Neural cell (in vitro differentiated cells): Measurements from ENCODE around the gene FAM136A. TPM values are rescaled to one million over a fixed set of nuclear protein-coding genes. Genes with fewer than 3 reads are reported as not detected.
A peak's percentile ranks its signal among the peaks of the same experiment; 100 is the strongest.

Experiments
- H2AFZ ChIP-seq: fragments of 200-600, 300-800 bp; sonication (generic), shearing (Covaris generic); 2 replicates; pipeline ENCODE4 v1.6.0; 2014; ENCODE audit warnings: low read depth, mild to moderate bottlenecking, antibody characterized with exemption, low read length, moderate library complexity
- H3F3A ChIP-seq: fragments of 200-600 bp; shearing (Covaris generic); 2 replicates; pipeline ENCODE4 v1.6.1; 2016; ENCODE audit warnings: mild to moderate bottlenecking, moderate library complexity, mixed read lengths, antibody characterized with exemption, low read length; ENCODE audit not compliant: insufficient read depth, poor library complexity, severe bottlenecking
- H3K27ac ChIP-seq: fragments of 200-600, 300-800 bp; sonication (generic), shearing (Covaris generic); 2 replicates; pipeline ENCODE4 v1.5.1; 2014; ENCODE audit warnings: mild to moderate bottlenecking, low read length, moderate library complexity
- H3K27me3 ChIP-seq: fragments of 300-800, 200-600 bp; sonication (generic), shearing (Covaris generic); 2 replicates; pipeline ENCODE4 v1.6.0; 2014; ENCODE audit warnings: mild to moderate bottlenecking, low read depth, low read length, moderate library complexity; ENCODE audit not compliant: insufficient read depth
- H3K36me3 ChIP-seq: fragments of 300-800, 200-600 bp; sonication (generic), shearing (Covaris generic); 2 replicates; pipeline ENCODE4 v1.5.1; 2014; ENCODE audit warnings: mild to moderate bottlenecking, antibody characterized with exemption, low read length, moderate library complexity; ENCODE audit not compliant: insufficient read depth
- H3K4me2 ChIP-seq: fragments of 300-800, 200-600 bp; sonication (generic), shearing (Covaris generic); 2 replicates; pipeline ENCODE4 v1.6.0; 2014; ENCODE audit warnings: mild to moderate bottlenecking, low read length
- H3K4me3 ChIP-seq: fragments of 300-800, 200-600 bp; sonication (generic), shearing (Covaris generic); 2 replicates; pipeline ENCODE4 v1.5.1; 2014; ENCODE audit warnings: mild to moderate bottlenecking, low read length, moderate library complexity
- H3K79me2 ChIP-seq: fragments of 200-600 bp; shearing (Covaris generic); replicated peaks from 2 replicates; pipeline ENCODE4 v1.6.0; 2014; ENCODE audit warnings: mild to moderate bottlenecking, low read length, moderate library complexity; ENCODE audit not compliant: insufficient read depth
- H3K9ac ChIP-seq: fragments of 300-800, 200-600 bp; sonication (generic), shearing (Covaris generic); 2 replicates; pipeline ENCODE4 v1.6.1; 2016; ENCODE audit warnings: mild to moderate bottlenecking, low read length, mixed read lengths
- H3K9me2 ChIP-seq: fragments of 200-600 bp; shearing (Covaris generic); 2 replicates; pipeline ENCODE4 v1.6.1; 2016; ENCODE audit warnings: mild to moderate bottlenecking, low read length, mixed read lengths; ENCODE audit not compliant: insufficient read depth
- H3K9me3 ChIP-seq: fragments of 200-600, 300-800 bp; sonication (generic), shearing (Covaris generic); 2 replicates; pipeline ENCODE4 v1.6.1; 2016; ENCODE audit warnings: mild to moderate bottlenecking, mixed run types, low read length, moderate library complexity, mixed read lengths
- H4K20me1 ChIP-seq: fragments of 200-600 bp; shearing (Covaris generic); 2 replicates; pipeline ENCODE4 v1.6.1; 2016; ENCODE audit warnings: mild to moderate bottlenecking, mixed run types; ENCODE audit not compliant: insufficient read depth
- EP300 ChIP-seq: fragments of 450-650 bp; conservative IDR thresholded peaks from 2 replicates; pipeline ENCODE4 v1.6.1; 2014; ENCODE audit warnings: antibody characterized with exemption, mild to moderate bottlenecking, moderate library complexity; ENCODE audit not compliant: poor library complexity, severe bottlenecking
- EZH2 ChIP-seq: fragments of 200-600, 300-800 bp; shearing (Covaris generic), sonication (generic); IDR thresholded peaks from 2 replicates; pipeline ENCODE4 v1.6.1; 2014; ENCODE audit warnings: antibody characterized with exemption, low read length, borderline replicate concordance, mild to moderate bottlenecking; ENCODE audit not compliant: insufficient read depth, poor library complexity, severe bottlenecking
- MXI1 ChIP-seq: fragments of 450-650 bp; conservative IDR thresholded peaks from 2 replicates; pipeline ENCODE4 v1.6.1; 2014; ENCODE audit warnings: antibody characterized with exemption, mild to moderate bottlenecking; ENCODE audit not compliant: poor library complexity, severe bottlenecking
- POLR2AphosphoS5 ChIP-seq: IDR thresholded peaks from 2 replicates; pipeline ENCODE4 v1.6.1; 2012
- RAD21 ChIP-seq: fragments of 450-650 bp; conservative IDR thresholded peaks from 2 replicates; pipeline ENCODE4 v1.6.1; 2014; ENCODE audit warnings: antibody characterized with exemption, mild to moderate bottlenecking, moderate library complexity
- SMC3 ChIP-seq: fragments of 450-650 bp; conservative IDR thresholded peaks from 2 replicates; pipeline ENCODE4 v1.6.1; 2014; ENCODE audit warnings: antibody characterized with exemption, mild to moderate bottlenecking, moderate library complexity; ENCODE audit not compliant: poor library complexity
- TAF1 ChIP-seq: IDR thresholded peaks from 2 replicates; pipeline ENCODE4 v1.6.1; 2012; ENCODE audit warnings: low read depth
- polyA plus RNA-seq: library from polyadenylated mRNA; depleted of rRNA; stranded (reverse); fragments of >200 nt; gene quantifications from 2 replicates; pipeline ENCODE4 v1.2.3, GENCODE V29; 2014
- small RNA-seq, 3 experiments: library from RNA; depleted of rRNA; stranded (forward); fragments of <200 nt; gene quantifications; one replicate each; pipeline ENCODE3, GENCODE V24; 2012
- TF ChIP-seq, protein P1 (sequence below): fragments of 450-650 bp; IDR thresholded peaks from 2 replicates; pipeline ENCODE4 v1.5.1; 2014; ENCODE audit warnings: antibody characterized with exemption, mild to moderate bottlenecking, moderate library complexity; ENCODE audit not compliant: poor library complexity, severe bottlenecking
- TF ChIP-seq, protein P2 (sequence below): IDR thresholded peaks from 2 replicates; pipeline ENCODE4 v1.6.1; 2012; ENCODE audit warnings: borderline replicate concordance

The FAM136A gene
- polyA plus RNA-seq, 1 donor from 2014 or later = 56.1 TPM

DNA sequence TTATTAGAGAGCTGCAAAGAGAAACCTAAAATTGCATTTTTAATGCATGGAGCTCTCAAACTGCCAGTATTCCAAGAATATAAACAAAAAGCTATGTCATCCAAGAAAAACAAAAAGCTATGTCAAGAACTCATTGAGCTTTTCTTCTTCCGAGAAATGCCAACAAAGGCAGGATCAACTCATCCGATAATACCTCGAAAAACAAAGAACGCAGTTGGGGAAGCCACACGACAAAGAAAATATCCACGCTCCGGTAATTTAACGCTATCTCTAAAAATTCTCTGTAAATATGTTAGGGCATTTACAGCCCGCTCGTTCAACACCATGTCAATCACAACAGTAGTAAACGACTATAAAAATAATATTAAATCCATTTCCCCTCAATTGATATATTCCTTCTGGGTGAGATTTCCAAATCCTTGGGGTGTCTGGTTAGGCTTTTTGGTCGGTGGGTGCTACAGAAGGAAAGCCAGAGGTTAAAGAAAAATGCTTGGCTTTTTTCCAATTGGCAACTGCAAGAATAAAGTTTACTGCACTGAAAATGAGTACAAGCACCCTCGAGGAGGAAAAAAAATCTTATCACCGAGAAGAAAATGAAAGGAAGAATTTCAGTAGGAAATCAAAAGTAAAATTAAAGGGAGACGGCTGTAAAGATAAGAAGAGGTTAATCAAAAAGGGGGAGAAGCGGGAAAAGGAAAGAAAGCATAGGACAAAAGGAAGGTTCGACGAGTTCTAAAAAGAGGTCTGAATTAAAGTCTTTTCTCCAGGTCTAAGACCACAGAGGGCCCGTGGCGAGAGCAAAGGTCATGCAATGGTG lies 54.3 kb downstream of the FAM136A start:
- no peak for TF ChIP-seq TAF1
- TF ChIP-seq RAD21 = no peak
- TF ChIP-seq POLR2AphosphoS5 = no peak
- TF ChIP-seq EP300 = no peak
- TF ChIP-seq, protein P1, sequence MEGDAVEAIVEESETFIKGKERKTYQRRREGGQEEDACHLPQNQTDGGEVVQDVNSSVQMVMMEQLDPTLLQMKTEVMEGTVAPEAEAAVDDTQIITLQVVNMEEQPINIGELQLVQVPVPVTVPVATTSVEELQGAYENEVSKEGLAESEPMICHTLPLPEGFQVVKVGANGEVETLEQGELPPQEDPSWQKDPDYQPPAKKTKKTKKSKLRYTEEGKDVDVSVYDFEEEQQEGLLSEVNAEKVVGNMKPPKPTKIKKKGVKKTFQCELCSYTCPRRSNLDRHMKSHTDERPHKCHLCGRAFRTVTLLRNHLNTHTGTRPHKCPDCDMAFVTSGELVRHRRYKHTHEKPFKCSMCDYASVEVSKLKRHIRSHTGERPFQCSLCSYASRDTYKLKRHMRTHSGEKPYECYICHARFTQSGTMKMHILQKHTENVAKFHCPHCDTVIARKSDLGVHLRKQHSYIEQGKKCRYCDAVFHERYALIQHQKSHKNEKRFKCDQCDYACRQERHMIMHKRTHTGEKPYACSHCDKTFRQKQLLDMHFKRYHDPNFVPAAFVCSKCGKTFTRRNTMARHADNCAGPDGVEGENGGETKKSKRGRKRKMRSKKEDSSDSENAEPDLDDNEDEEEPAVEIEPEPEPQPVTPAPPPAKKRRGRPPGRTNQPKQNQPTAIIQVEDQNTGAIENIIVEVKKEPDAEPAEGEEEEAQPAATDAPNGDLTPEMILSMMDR = no peak
- TF ChIP-seq, protein P2, sequence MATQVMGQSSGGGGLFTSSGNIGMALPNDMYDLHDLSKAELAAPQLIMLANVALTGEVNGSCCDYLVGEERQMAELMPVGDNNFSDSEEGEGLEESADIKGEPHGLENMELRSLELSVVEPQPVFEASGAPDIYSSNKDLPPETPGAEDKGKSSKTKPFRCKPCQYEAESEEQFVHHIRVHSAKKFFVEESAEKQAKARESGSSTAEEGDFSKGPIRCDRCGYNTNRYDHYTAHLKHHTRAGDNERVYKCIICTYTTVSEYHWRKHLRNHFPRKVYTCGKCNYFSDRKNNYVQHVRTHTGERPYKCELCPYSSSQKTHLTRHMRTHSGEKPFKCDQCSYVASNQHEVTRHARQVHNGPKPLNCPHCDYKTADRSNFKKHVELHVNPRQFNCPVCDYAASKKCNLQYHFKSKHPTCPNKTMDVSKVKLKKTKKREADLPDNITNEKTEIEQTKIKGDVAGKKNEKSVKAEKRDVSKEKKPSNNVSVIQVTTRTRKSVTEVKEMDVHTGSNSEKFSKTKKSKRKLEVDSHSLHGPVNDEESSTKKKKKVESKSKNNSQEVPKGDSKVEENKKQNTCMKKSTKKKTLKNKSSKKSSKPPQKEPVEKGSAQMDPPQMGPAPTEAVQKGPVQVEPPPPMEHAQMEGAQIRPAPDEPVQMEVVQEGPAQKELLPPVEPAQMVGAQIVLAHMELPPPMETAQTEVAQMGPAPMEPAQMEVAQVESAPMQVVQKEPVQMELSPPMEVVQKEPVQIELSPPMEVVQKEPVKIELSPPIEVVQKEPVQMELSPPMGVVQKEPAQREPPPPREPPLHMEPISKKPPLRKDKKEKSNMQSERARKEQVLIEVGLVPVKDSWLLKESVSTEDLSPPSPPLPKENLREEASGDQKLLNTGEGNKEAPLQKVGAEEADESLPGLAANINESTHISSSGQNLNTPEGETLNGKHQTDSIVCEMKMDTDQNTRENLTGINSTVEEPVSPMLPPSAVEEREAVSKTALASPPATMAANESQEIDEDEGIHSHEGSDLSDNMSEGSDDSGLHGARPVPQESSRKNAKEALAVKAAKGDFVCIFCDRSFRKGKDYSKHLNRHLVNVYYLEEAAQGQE = no peak
- TF ChIP-seq SMC3 = no peak
- no peak for TF ChIP-seq MXI1
- no peak for TF ChIP-seq EZH2
- Histone ChIP-seq H3K4me2 (peak overlapping the region; percentile 67), H2AFZ (peak overlapping the region; percentile 66), H3F3A (no peaks in the 10 kb centered on the region), H3K36me3 (no peaks in the 10 kb centered on the region), H3K27me3 (no peaks in the 10 kb centered on the region), H3K9me2 (no peaks in the 10 kb centered on the region), H3K4me3 (peak overlapping the region; percentile 80), H3K79me2 (peaks cover 55% of the 10 kb centered on the region), H3K9ac (peak overlapping the region; percentile 99), H3K27ac (peak overlapping the region; percentile 99), H3K9me3 (no peaks in the 10 kb centered on the region), H4K20me1 (peaks cover 18% of the 10 kb centered on the region)

Small RNA genes within 50 kb of the gene (small RNA-seq; reads per million reads assigned to genes)
- gene AC016700.2 = 0 reads per million in 3 experiments
- 0 reads per million in 3 experiments for gene MIR1285-2

Other genes starting within 250 kb of the FAM136A start
- gene PCBP1, start 214.6 kb downstream of the FAM136A start, polyA plus RNA-seq = 33.3 and 42.5 TPM in 2 replicates
- gene C2orf42, start 111.0 kb downstream of the FAM136A start, polyA plus RNA-seq = 8.6 and 14.4 TPM in 2 replicates
- gene TIA1, start 53.4 kb downstream of the FAM136A start, polyA plus RNA-seq = 1,165 and 1,297 TPM in 2 replicates
- gene PCYOX1, start 43.9 kb downstream of the FAM136A start, polyA plus RNA-seq = 27.3 and 31.5 TPM in 2 replicates
- 380 and 464 TPM in 2 replicates for gene SNRPG, start 8.3 kb downstream of the FAM136A start, polyA plus RNA-seq